Gastrocnemius medialis (tissue), 4 donors: Measurements from ENCODE around the gene SAP30BP. TPM values are rescaled to one million over a fixed set of nuclear protein-coding genes. Genes with fewer than 3 reads are reported as not detected.

Source experiments
- ATAC-seq, 2 donors: fragments of 150-250 bp; one replicate each; pipeline ENCODE4 v1.9.1; 2016
- DNase-seq, 2 donors: peaks; one replicate each; pipeline ENCODE4 v3.0.0-alpha.2; 2019
- H3K27ac ChIP-seq, 4 donors: fragments of 200-600 bp; sonication (generic); 1 replicate in 1 of 4; 2 replicates in 3 of 4; pipeline ENCODE4 v1.5.1; 2016 to 2018; ENCODE audit warnings: mild to moderate bottlenecking in 2 of 4, moderate library complexity in 1 of 4
- H3K27me3 ChIP-seq, 3 donors: fragments of 200-600 bp; sonication (generic) in 2 of 3; 1 replicate in 1 of 3; 2 replicates in 2 of 3; pipeline versions ENCODE4 v1.5.1 to v1.6.0; 2016 to 2019; ENCODE audit warnings: mild to moderate bottlenecking in 1 of 3, moderate library complexity in 1 of 3
- H3K36me3 ChIP-seq, 2 donors: fragments of 200-600 bp; sonication (generic) in 1 of 2; one replicate each; pipeline ENCODE4 v1.5.1; 2017 to 2018
- H3K4me1 ChIP-seq, 2 donors: fragments of 200-600 bp; sonication (generic) in 1 of 2; one replicate each; pipeline ENCODE4 v1.5.1; 2016 to 2017; ENCODE audit warnings: mild to moderate bottlenecking in 2 of 2
- H3K4me3 ChIP-seq, 4 donors: fragments of 200-600 bp; sonication (generic) in 3 of 4; 1 replicate in 1 of 4; 2 replicates in 3 of 4; pipeline ENCODE4 v1.5.1; 2016 to 2019; ENCODE audit warnings: mild to moderate bottlenecking in 2 of 4
- H3K9me3 ChIP-seq, 3 donors: fragments of 200-600 bp; sonication (generic) in 2 of 3; 1 replicate in 1 of 3; 2 replicates in 2 of 3; pipeline ENCODE4 v1.5.1; 2016 to 2019
- CTCF ChIP-seq, 5 experiments: fragments of 450-650 bp in 3 of 5; fragments of 200-600 bp in 2 of 5; sonication (generic) in 2 of 5; IDR thresholded peaks in 4 of 5; conservative IDR thresholded peaks in 1 of 5; 1 replicate in 4 of 5; 2 replicates in 1 of 5; pipeline ENCODE4 v1.5.1; 2016 to 2019; ENCODE audit warnings: antibody characterized with exemption in 5 of 5, mild to moderate bottlenecking in 3 of 5, moderate library complexity in 3 of 5
- POLR2A ChIP-seq, 2 donors: fragments of 450-650 bp; IDR thresholded peaks; one replicate each; pipeline ENCODE4 v1.6.1; 2017; ENCODE audit warnings: antibody characterized with exemption in 2 of 2, mild to moderate bottlenecking in 2 of 2, moderate library complexity in 2 of 2
- in situ Hi-C, 4 donors: fragments of 200-750 bp; cut with MboI; loops; one replicate each; pipeline versions ENCODE4 v1.15.0 to v1.8.0; 2017; ENCODE audit warnings: low sequenced_read_pairs in 4 of 4
- intact Hi-C: fragments of 100-400 bp; cut with DNase I; formaldehyde crosslinking; loops from one replicate; pipeline ENCODE4 v1.15.1; 2023; ENCODE audit warnings: low total_unique reads
- total RNA-seq, 4 donors: library from RNA; depleted of rRNA; stranded (reverse); fragments of >200 nt; gene quantifications; one replicate each; pipeline versions ENCODE4 v1.1.0 to v1.2.3, GENCODE V29; 2016

SAP30BP gene
- total RNA-seq, 4 donors from 2014 or later: 42.0 to 64.0 (median 50.1) TPM

DNA sequence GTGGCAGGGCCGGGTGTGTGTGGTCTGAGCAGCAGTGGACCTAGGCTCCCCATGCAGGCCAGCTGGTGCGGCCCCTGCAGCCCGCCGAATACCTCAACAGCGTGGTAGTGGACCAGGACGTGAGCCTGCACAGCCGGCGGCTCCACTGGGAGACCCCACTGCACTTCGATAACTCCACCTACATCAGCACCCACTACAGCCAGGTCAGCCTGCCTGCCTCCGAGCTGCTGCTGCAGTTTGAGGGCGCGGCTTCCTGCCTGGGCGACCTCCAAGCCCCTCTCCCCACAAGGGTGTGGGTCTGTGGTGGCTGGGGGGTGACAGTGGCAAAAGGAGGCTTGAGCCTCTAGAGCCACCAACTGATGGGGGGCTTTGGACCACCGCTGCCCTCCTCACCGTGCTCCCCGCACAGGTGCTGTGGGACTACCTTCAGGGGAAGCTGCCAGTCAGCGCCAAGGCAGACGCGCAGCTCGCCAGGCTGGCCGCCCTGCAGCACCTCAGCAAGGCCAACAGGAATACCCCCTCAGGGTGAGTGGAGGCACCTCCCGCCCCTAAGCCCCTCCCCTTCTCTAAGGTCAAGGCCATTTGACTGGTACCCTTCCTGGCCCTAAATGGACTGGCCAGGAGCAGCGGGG lies 42.3 kb upstream of the SAP30BP start:
- Histone ChIP-seq H3K4me3 (no peak overlapping the region), H3K27me3 (no peaks in the 10 kb centered on the region), H3K9me3 (no peaks in the 10 kb centered on the region), H3K27ac (no peak overlapping the region), H3K4me1 (peaks cover 0 to 9% of the 10 kb centered on the region in 2 donors), H3K36me3 (peaks cover 0 to 20% of the 10 kb centered on the region in 2 donors)
- intact Hi-C loops (no loop called here), in situ Hi-C loops (no loop called here)
- no peak for TF ChIP-seq CTCF (IDR thresholded peaks at IDR 0.05 in 4 of 5, conservative IDR thresholded peaks at IDR 0.05 in 1 of 5)
- no peak for TF ChIP-seq POLR2A (IDR thresholded peaks at IDR 0.05)
- DNase-seq (no peak), ATAC-seq (no peak)

DNA sequence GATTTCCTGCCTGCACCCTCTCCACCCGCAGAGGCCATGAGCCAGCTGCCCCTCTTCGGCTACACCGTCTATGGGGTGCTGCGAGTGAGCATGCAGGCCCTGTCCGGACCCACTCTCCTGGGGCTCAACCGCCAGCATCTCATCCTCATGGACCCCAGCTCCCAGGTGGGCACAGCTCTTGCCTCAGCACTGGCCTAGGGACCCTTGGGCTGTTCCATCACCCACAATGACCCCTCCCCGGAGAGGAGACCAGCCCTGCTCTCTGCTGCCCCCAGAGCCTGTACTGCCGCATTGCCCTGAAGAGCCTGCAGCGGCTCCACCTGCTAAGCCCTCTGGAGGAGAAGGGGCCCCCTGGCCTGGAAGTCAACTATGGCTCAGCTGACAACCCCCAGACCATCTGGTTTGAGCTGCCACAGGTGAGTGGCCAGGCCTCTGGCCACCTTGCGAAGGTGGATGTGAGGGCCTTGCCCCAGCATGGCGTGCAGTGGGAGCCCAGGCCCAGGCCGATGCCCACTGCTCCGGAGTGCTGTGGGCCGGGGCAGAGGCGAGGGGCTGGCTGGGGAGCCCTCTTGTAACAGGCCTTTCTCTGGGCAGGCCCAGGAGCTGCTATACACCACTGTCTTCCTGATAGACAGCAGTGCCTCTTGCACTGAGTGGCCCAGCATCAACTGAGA lies 41.2 kb upstream of the SAP30BP start:
- ATAC-seq (no peak), DNase-seq (no peak)
- peaks cover 0 to 20% of the 10 kb centered on the region in 2 donors for H3K36me3 ChIP-seq
- peaks cover 0 to 9% of the 10 kb centered on the region in 2 donors for H3K4me1 ChIP-seq
- H3K4me3 ChIP-seq: no peak overlapping the region
- no peaks in the 10 kb centered on the region for H3K9me3 ChIP-seq
- H3K27me3 ChIP-seq: no peaks in the 10 kb centered on the region
- H3K27ac ChIP-seq: no peak overlapping the region
- TF ChIP-seq POLR2A (IDR thresholded peaks at IDR 0.05) (no peak), CTCF (IDR thresholded peaks at IDR 0.05 in 4 of 5, conservative IDR thresholded peaks at IDR 0.05 in 1 of 5) (peak in 2 of 5 experiments; percentile 27 to 42)
- in situ Hi-C loops: no loop called here
- intact Hi-C loops: no loop called here

- ATAC-seq (no peak), DNase-seq (no peak)
- in situ Hi-C loops: no loop called here
Observed at GRCh38 chr17:75626496-75627038, 40.6 kb upstream of the SAP30BP start.

GRCh38 chr17:75627094-75627493 lies 40.0 kb upstream of the SAP30BP start:
- ATAC-seq (no peak), DNase-seq (no peak)
- in situ Hi-C loops: no loop called here

More at GRCh38 chr17:75626496-75627038, 40.6 kb upstream of the SAP30BP start:
- no peak overlapping the region for H3K27ac ChIP-seq
- H3K27me3 ChIP-seq: no peaks in the 10 kb centered on the region
- TF ChIP-seq POLR2A (IDR thresholded peaks at IDR 0.05) (no peak), CTCF (IDR thresholded peaks at IDR 0.05 in 4 of 5, conservative IDR thresholded peaks at IDR 0.05 in 1 of 5) (no peak)
- intact Hi-C loops: no loop called here
- H3K36me3 ChIP-seq: peaks cover 0 to 20% of the 10 kb centered on the region in 2 donors
- H3K9me3 ChIP-seq: no peaks in the 10 kb centered on the region
- H3K4me1 ChIP-seq: peaks cover 0 to 9% of the 10 kb centered on the region in 2 donors
- H3K4me3 ChIP-seq: no peak overlapping the region

More at GRCh38 chr17:75627094-75627493, 40.0 kb upstream of the SAP30BP start:
- TF ChIP-seq CTCF (IDR thresholded peaks at IDR 0.05 in 4 of 5, conservative IDR thresholded peaks at IDR 0.05 in 1 of 5) (no peak), POLR2A (IDR thresholded peaks at IDR 0.05) (no peak)
- Histone ChIP-seq H3K9me3 (no peaks in the 10 kb centered on the region), H3K27ac (no peak overlapping the region), H3K27me3 (no peaks in the 10 kb centered on the region), H3K4me1 (peaks cover 0 to 9% of the 10 kb centered on the region in 2 donors), H3K4me3 (no peak overlapping the region), H3K36me3 (peaks cover 0 to 20% of the 10 kb centered on the region in 2 donors)
- intact Hi-C loops: no loop called here
